Activated CD4-positive, alpha-beta T cell treated with anti-CD3 and anti-CD28 coated beads, Interleukin-2, amount 10 ng/mL, durations not matched to agents 7 days and 5 days (primary cell): ENCODE data around the gene AQP2. TPM values are rescaled to one million over a fixed set of nuclear protein-coding genes. Genes with fewer than 3 reads are reported as not detected.
A peak's percentile ranks its signal among the peaks of the same experiment; 100 is the strongest.

Source experiments
- CTCF ChIA-PET: fragments of 350-600 bp; sonication (Branson Sonifier 250); formaldehyde crosslinking; loops from one replicate; lab custom pipeline; 2021; ENCODE audit warnings: antibody characterized with exemption; lab: Charles Lee
- POLR2A ChIA-PET: fragments of 350-600 bp; sonication (Branson Sonifier 250); formaldehyde crosslinking; loops from one replicate; lab custom pipeline; 2021; ENCODE audit warnings: antibody characterized with exemption; lab: Charles Lee
- DNase-seq: peaks from one replicate; pipeline ENCODE4 v3.0.0-alpha.2; 2020
- H3K27ac Mint-ChIP-seq: one replicate; pipeline ENCODE4 v1.8.0; 2021; ENCODE audit warnings: mild to moderate bottlenecking, moderate library complexity, mixed read lengths
- H3K27me3 Mint-ChIP-seq: one replicate; pipeline ENCODE4 v1.8.0; 2021; ENCODE audit warnings: mixed read lengths
- H3K36me3 Mint-ChIP-seq: one replicate; pipeline ENCODE4 v1.8.0; 2021; ENCODE audit warnings: low read depth, mixed read lengths
- H3K4me1 Mint-ChIP-seq: one replicate; pipeline ENCODE4 v1.8.0; 2021; ENCODE audit warnings: mixed read lengths
- H3K4me3 Mint-ChIP-seq: one replicate; pipeline ENCODE4 v1.8.0; 2021; ENCODE audit warnings: mild to moderate bottlenecking, moderate library complexity, mixed read lengths
- H3K9me3 Mint-ChIP-seq: one replicate; pipeline ENCODE4 v1.8.0; 2021; ENCODE audit warnings: mixed read lengths
- total RNA-seq, 2 experiments: library from RNA; stranded (reverse); gene quantifications; one replicate each; pipeline ENCODE4 v1.2.3, GENCODE V29; 2021

Gene AQP2
- total RNA-seq, 2 experiments from 2014 or later: not detected

- peaks cover 2% of the 10 kb centered on the region for H3K4me1 Mint-ChIP-seq
- no peak for DNase-seq
- peak overlapping the region; percentile 20 for H3K27ac Mint-ChIP-seq
- H3K36me3 Mint-ChIP-seq: no peaks in the 10 kb centered on the region
- H3K4me3 Mint-ChIP-seq: no peak overlapping the region
- peaks cover 6% of the 10 kb centered on the region for H3K27me3 Mint-ChIP-seq
- CTCF ChIA-PET: no interaction called here
- H3K9me3 Mint-ChIP-seq: no peaks in the 10 kb centered on the region
- POLR2A ChIA-PET: no interaction called here
Observed at GRCh38 chr12:49910331-49911212, 40.0 kb upstream of the AQP2 start.

GRCh38 chr12:49911213-49911605, 39.3 kb upstream of the AQP2 start:
- no peak for DNase-seq
- Mint-ChIP-seq H3K4me1 (no peaks in the 10 kb centered on the region), H3K9me3 (no peaks in the 10 kb centered on the region), H3K36me3 (no peaks in the 10 kb centered on the region), H3K27me3 (peaks cover under 1% of the 10 kb centered on the region), H3K4me3 (no peak overlapping the region), H3K27ac (no peak overlapping the region)
- ChIA-PET POLR2A (no interaction called here), CTCF (no interaction called here)

GRCh38 chr12:49912345-49913255, 37.9 kb upstream of the AQP2 start:
- no peak for DNase-seq
- Mint-ChIP-seq H3K27me3 (no peaks in the 10 kb centered on the region), H3K4me3 (no peak overlapping the region), H3K9me3 (no peaks in the 10 kb centered on the region), H3K27ac (no peak overlapping the region), H3K36me3 (no peaks in the 10 kb centered on the region), H3K4me1 (no peaks in the 10 kb centered on the region)
- CTCF ChIA-PET: no interaction called here
- POLR2A ChIA-PET: no interaction called here

GRCh38 chr12:49916129-49916919, 34.2 kb upstream of the AQP2 start:
- Mint-ChIP-seq H3K9me3 (no peaks in the 10 kb centered on the region), H3K27me3 (peaks cover 10% of the 10 kb centered on the region), H3K27ac (no peak overlapping the region), H3K36me3 (no peaks in the 10 kb centered on the region), H3K4me3 (no peak overlapping the region), H3K4me1 (no peaks in the 10 kb centered on the region)
- CTCF ChIA-PET: interaction anchor here (0.8 to 1.1 kb wide), 2 partner anchors 30 to 51 kb away, joined by 3 to 4 read pairs; no protein-coding TSS in a partner anchor
- POLR2A ChIA-PET: no interaction called here
- DNase-seq: no peak

GRCh38 chr12:49917166-49917787, 33.3 kb upstream of the AQP2 start:
- DNase-seq: no peak
- H3K36me3 Mint-ChIP-seq: no peaks in the 10 kb centered on the region
- no peaks in the 10 kb centered on the region for H3K4me1 Mint-ChIP-seq
- H3K27me3 Mint-ChIP-seq: peaks cover 10% of the 10 kb centered on the region
- no peaks in the 10 kb centered on the region for H3K9me3 Mint-ChIP-seq
- H3K27ac Mint-ChIP-seq: no peak overlapping the region
- ChIA-PET POLR2A (no interaction called here), CTCF (no interaction called here)
- no peak overlapping the region for H3K4me3 Mint-ChIP-seq

GRCh38 chr12:49917788-49918173, 32.8 kb upstream of the AQP2 start:
- DNase-seq: no peak
- Mint-ChIP-seq H3K4me3 (no peak overlapping the region), H3K27me3 (peaks cover 10% of the 10 kb centered on the region), H3K4me1 (no peaks in the 10 kb centered on the region), H3K36me3 (no peaks in the 10 kb centered on the region), H3K9me3 (no peaks in the 10 kb centered on the region), H3K27ac (no peak overlapping the region)
- ChIA-PET POLR2A (no interaction called here), CTCF (no interaction called here)

GRCh38 chr12:49920241-49920914, 30.2 kb upstream of the AQP2 start:
- Mint-ChIP-seq H3K27ac (peak overlapping the region; percentile 2), H3K4me3 (no peak overlapping the region), H3K9me3 (no peaks in the 10 kb centered on the region), H3K4me1 (no peaks in the 10 kb centered on the region), H3K36me3 (no peaks in the 10 kb centered on the region), H3K27me3 (peaks cover 12% of the 10 kb centered on the region)
- POLR2A ChIA-PET: interaction anchor here (0.8 kb wide), 1 partner anchor 83 kb away, joined by 8 read pairs; no protein-coding TSS in a partner anchor
- CTCF ChIA-PET: interaction anchor here (1.0 kb wide), 1 partner anchor 12 kb away, joined by 4 read pairs; no protein-coding TSS in a partner anchor
- no peak for DNase-seq

- ChIA-PET CTCF (no interaction called here), POLR2A (interaction anchor here (0.8 kb wide), 1 partner anchor 82 kb away, joined by 8 read pairs; no protein-coding TSS in a partner anchor)
- no peak for DNase-seq
- Mint-ChIP-seq H3K9me3 (no peaks in the 10 kb centered on the region), H3K36me3 (no peaks in the 10 kb centered on the region), H3K27ac (no peak overlapping the region), H3K27me3 (peaks cover 12% of the 10 kb centered on the region), H3K4me1 (no peaks in the 10 kb centered on the region), H3K4me3 (no peak overlapping the region)
Observed at GRCh38 chr12:49920915-49921286, 29.6 kb upstream of the AQP2 start.

GRCh38 chr12:49921299-49921698, 29.2 kb upstream of the AQP2 start:
- Mint-ChIP-seq H3K36me3 (no peaks in the 10 kb centered on the region), H3K4me1 (no peaks in the 10 kb centered on the region), H3K27me3 (peaks cover 12% of the 10 kb centered on the region), H3K9me3 (no peaks in the 10 kb centered on the region), H3K27ac (no peak overlapping the region), H3K4me3 (no peak overlapping the region)
- ChIA-PET POLR2A (interaction anchor here (0.8 kb wide), 1 partner anchor 82 kb away, joined by 8 read pairs; no protein-coding TSS in a partner anchor), CTCF (no interaction called here)
- no peak for DNase-seq

- CTCF ChIA-PET: interaction anchor here (1.1 kb wide), 1 partner anchor 55 kb away, joined by 6 read pairs; no protein-coding TSS in a partner anchor
- no peaks in the 10 kb centered on the region for H3K4me1 Mint-ChIP-seq
- POLR2A ChIA-PET: no interaction called here
- no peak overlapping the region for H3K27ac Mint-ChIP-seq
- H3K27me3 Mint-ChIP-seq: peaks cover 12% of the 10 kb centered on the region
- no peaks in the 10 kb centered on the region for H3K36me3 Mint-ChIP-seq
- DNase-seq: no peak
- H3K4me3 Mint-ChIP-seq: no peak overlapping the region
- H3K9me3 Mint-ChIP-seq: no peaks in the 10 kb centered on the region
Observed at GRCh38 chr12:49921936-49922335, 28.6 kb upstream of the AQP2 start.

- no peak overlapping the region for H3K4me3 Mint-ChIP-seq
- ChIA-PET CTCF (interaction anchor here (1.1 kb wide), 1 partner anchor 56 kb away, joined by 6 read pairs; no protein-coding TSS in a partner anchor), POLR2A (interaction anchor here (0.6 kb wide), 1 partner anchor 347 kb away, joined by 4 read pairs; no protein-coding TSS in a partner anchor)
- H3K27ac Mint-ChIP-seq: no peak overlapping the region
- no peaks in the 10 kb centered on the region for H3K36me3 Mint-ChIP-seq
- no peaks in the 10 kb centered on the region for H3K9me3 Mint-ChIP-seq
- DNase-seq: no peak
- H3K4me1 Mint-ChIP-seq: no peaks in the 10 kb centered on the region
- peaks cover 12% of the 10 kb centered on the region for H3K27me3 Mint-ChIP-seq
Observed at GRCh38 chr12:49922349-49923034, 28.0 kb upstream of the AQP2 start.
